ENCODE data around the gene AIM2.

The AIM2 gene

GRCh38 chr1:159081626-159082025 lies 5.1 kb upstream of the AIM2 start:
- no peak for TF ChIP-seq POLR2AphosphoS5 (IDR thresholded peaks at IDR 0.05; ENCODE audit: low read depth, low read length)
- no peak for TF ChIP-seq FOXP2 (optimal IDR thresholded peaks at IDR 0.05; ENCODE audit: borderline replicate concordance, extremely low read depth, extremely low read length, insufficient read depth)
- no peak for TF ChIP-seq TAF1 (IDR thresholded peaks at IDR 0.05; ENCODE audit: borderline replicate concordance, insufficient read depth, low read length)
- TF ChIP-seq REST (IDR thresholded peaks at IDR 0.05; ENCODE audit: insufficient read depth in 1 of 2, low read depth in 2 of 2, low read length in 2 of 2): no peak
- TF ChIP-seq SIN3A (IDR thresholded peaks at IDR 0.05; ENCODE audit: borderline replicate concordance, insufficient read depth, low read length): no peak

DNA sequence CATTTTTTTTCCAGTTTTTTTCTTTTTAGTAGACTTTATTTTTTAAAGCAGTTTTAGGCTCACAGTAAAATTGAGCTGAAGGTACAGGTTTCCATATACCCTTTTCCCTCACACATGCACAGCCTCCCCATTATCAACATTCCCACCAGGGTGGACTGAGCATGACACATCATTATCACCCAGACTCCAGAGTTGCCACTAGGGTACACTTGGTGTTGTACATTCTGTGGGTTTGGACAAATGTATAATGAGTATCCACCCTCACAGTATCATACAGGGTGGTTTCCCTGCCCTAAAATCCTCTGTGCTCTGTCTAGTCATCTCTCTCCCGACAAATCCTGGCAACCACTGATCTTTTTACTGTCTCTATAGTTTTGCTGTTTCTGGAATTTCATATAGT lies 3.0 kb upstream of the AIM2 start:
- no peak for TF ChIP-seq REST (IDR thresholded peaks at IDR 0.05; ENCODE audit: insufficient read depth in 1 of 2, low read depth in 2 of 2, low read length in 2 of 2)
- TF ChIP-seq SIN3A (IDR thresholded peaks at IDR 0.05; ENCODE audit: borderline replicate concordance, insufficient read depth, low read length): no peak
- no peak for TF ChIP-seq POLR2AphosphoS5 (IDR thresholded peaks at IDR 0.05; ENCODE audit: low read depth, low read length)
- TF ChIP-seq TAF1 (IDR thresholded peaks at IDR 0.05; ENCODE audit: borderline replicate concordance, insufficient read depth, low read length): no peak
- no peak for TF ChIP-seq FOXP2 (optimal IDR thresholded peaks at IDR 0.05; ENCODE audit: borderline replicate concordance, extremely low read depth, extremely low read length, insufficient read depth)

GRCh38 chr1:159077120-159077961 lies 775 bp upstream of the AIM2 start:
- no peak for TF ChIP-seq REST (IDR thresholded peaks at IDR 0.05; ENCODE audit: insufficient read depth in 1 of 2, low read depth in 2 of 2, low read length in 2 of 2)
- TF ChIP-seq POLR2AphosphoS5 (IDR thresholded peaks at IDR 0.05; ENCODE audit: low read depth, low read length): no peak
- TF ChIP-seq SIN3A (IDR thresholded peaks at IDR 0.05; ENCODE audit: borderline replicate concordance, insufficient read depth, low read length): no peak
- no peak for TF ChIP-seq FOXP2 (optimal IDR thresholded peaks at IDR 0.05; ENCODE audit: borderline replicate concordance, extremely low read depth, extremely low read length, insufficient read depth)
- no peak for TF ChIP-seq TAF1 (IDR thresholded peaks at IDR 0.05; ENCODE audit: borderline replicate concordance, insufficient read depth, low read length)

DNA sequence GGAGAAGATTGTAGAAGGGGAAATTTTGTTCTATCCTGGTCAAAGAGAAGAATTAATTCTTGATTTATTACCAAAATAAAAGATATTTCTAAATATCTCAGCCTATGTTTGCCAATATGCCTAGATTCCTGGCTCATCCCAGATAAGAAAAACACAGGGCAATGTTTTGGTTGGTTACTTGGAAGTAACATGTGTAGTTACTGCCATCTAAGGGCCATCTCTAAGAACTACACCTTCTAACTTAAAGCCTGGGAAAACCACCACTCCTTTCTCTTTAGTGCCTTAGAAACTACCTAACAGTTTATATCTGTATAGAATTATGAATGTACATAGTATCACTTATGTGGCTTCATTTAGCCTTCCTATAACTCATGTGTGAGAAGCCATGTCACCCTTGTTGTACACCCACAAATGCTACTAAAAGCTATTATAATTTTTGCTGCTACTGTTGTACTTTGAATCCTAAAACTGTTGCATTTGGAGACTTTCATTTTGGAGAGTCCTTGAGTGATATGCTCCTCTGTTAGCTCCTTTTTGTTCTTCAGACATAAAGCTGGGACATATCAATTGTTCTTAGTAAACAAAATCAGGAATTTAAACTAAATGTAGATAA lies 4.5 kb downstream of the AIM2 start:
- TF ChIP-seq REST (IDR thresholded peaks at IDR 0.05; ENCODE audit: insufficient read depth in 1 of 2, low read depth in 2 of 2, low read length in 2 of 2) (no peak), SIN3A (IDR thresholded peaks at IDR 0.05; ENCODE audit: borderline replicate concordance, insufficient read depth, low read length) (no peak), POLR2AphosphoS5 (IDR thresholded peaks at IDR 0.05; ENCODE audit: low read depth, low read length) (no peak), TAF1 (IDR thresholded peaks at IDR 0.05; ENCODE audit: borderline replicate concordance, insufficient read depth, low read length) (no peak)
